DOHH2 (cell line): ENCODE measurements around the gene CDKN1A.

Experiments used
- H3F3A ChIP-seq: fragments of 200-600 bp; sonication (generic), shearing (Covaris generic); 2 replicates; pipeline ENCODE4 v1.6.0; 2016; ENCODE audit warnings: antibody characterized with exemption, mild to moderate bottlenecking; ENCODE audit not compliant: control insufficient read depth, insufficient read depth
- H3K27ac ChIP-seq: fragments of 200-600 bp; sonication (generic); 2 replicates; pipeline ENCODE4 v1.5.1; 2014; ENCODE audit warnings: low read depth, mild to moderate bottlenecking, low read length, moderate library complexity
- H3K27me3 ChIP-seq: fragments of 200-600 bp; sonication (generic); 2 replicates; pipeline ENCODE4 v1.6.1; 2014; ENCODE audit warnings: mild to moderate bottlenecking, low read length, mixed read lengths; ENCODE audit not compliant: control insufficient read depth
- H3K36me3 ChIP-seq: fragments of 200-600 bp; sonication (generic); 2 replicates; pipeline ENCODE4 v1.6.1; 2014; ENCODE audit warnings: mild to moderate bottlenecking, low read length, moderate library complexity, mixed read lengths; ENCODE audit not compliant: control insufficient read depth
- H3K4me1 ChIP-seq: fragments of 200-600 bp; sonication (generic); 2 replicates; pipeline ENCODE4 v1.6.1; 2014; ENCODE audit warnings: mild to moderate bottlenecking, low read length, mixed read lengths; ENCODE audit not compliant: control insufficient read depth
- H3K4me2 ChIP-seq: fragments of 200-600 bp; sonication (generic); 2 replicates; pipeline ENCODE4 v1.6.0; 2014; ENCODE audit warnings: mild to moderate bottlenecking, low read length, moderate library complexity
- H3K4me3 ChIP-seq: fragments of 200-600 bp; sonication (generic); 2 replicates; pipeline ENCODE4 v1.5.1; 2014; ENCODE audit warnings: mild to moderate bottlenecking, low read length, mixed read lengths
- H3K79me2 ChIP-seq: fragments of 200-600 bp; sonication (generic); 2 replicates; pipeline ENCODE4 v1.6.1; 2014; ENCODE audit warnings: mild to moderate bottlenecking, low read length, mixed read lengths; ENCODE audit not compliant: control insufficient read depth
- H3K9me2 ChIP-seq: fragments of 200-600 bp; sonication (generic); replicated peaks from 2 replicates; pipeline ENCODE4 v1.6.1; 2014; ENCODE audit warnings: mild to moderate bottlenecking, low read length, mixed read lengths; ENCODE audit not compliant: control insufficient read depth
- H3K9me3 ChIP-seq: fragments of 200-600 bp; sonication (generic); 2 replicates; pipeline ENCODE4 v1.6.1; 2014; ENCODE audit warnings: antibody characterized with exemption, low read length, mixed read lengths; ENCODE audit not compliant: control insufficient read depth, insufficient read depth
- H4K20me1 ChIP-seq: fragments of 200-600 bp; sonication (generic); 2 replicates; pipeline ENCODE4 v1.6.0; 2014; ENCODE audit warnings: low read depth, mild to moderate bottlenecking, antibody characterized with exemption, low read length, moderate library complexity; ENCODE audit not compliant: control insufficient read depth, insufficient read depth
- CTCF ChIP-seq: fragments of 200-600 bp; sonication (generic); IDR thresholded peaks from one replicate; pipeline ENCODE4 v1.5.1; 2014; ENCODE audit warnings: antibody characterized with exemption, mild to moderate bottlenecking, low read depth, low read length; ENCODE audit not compliant: poor library complexity, severe bottlenecking
- EZH2phosphoT487 ChIP-seq: fragments of 200-600 bp; sonication (generic); IDR thresholded peaks from 2 replicates; pipeline ENCODE4 v1.6.1; 2017; ENCODE audit warnings: borderline replicate concordance, mild to moderate bottlenecking, antibody characterized with exemption, low read length, moderate library complexity, mixed read lengths

CDKN1A gene

GRCh38 chr6:36685166-36685924, 6.8 kb downstream of the CDKN1A start:
- peaks cover 94% of the 10 kb centered on the region for H3K4me1 ChIP-seq
- H3K79me2 ChIP-seq: peaks cover 37% of the 10 kb centered on the region
- H3K9me2 ChIP-seq: no peaks in the 10 kb centered on the region
- peaks cover 52% of the 10 kb centered on the region for H3K36me3 ChIP-seq
- peaks cover 7% of the 10 kb centered on the region; the same call in 1 of the 2 replicates for H3K27me3 ChIP-seq
- no peak overlapping the region for H3K4me3 ChIP-seq
- no peaks in the 10 kb centered on the region for H3K9me3 ChIP-seq
- no peaks in the 10 kb centered on the region for H4K20me1 ChIP-seq
- H3K4me2 ChIP-seq: no peak overlapping the region
- no peak overlapping the region for H3K27ac ChIP-seq
- H3F3A ChIP-seq: peaks cover 26% of the 10 kb centered on the region
- no peak for TF ChIP-seq CTCF
- no peak for TF ChIP-seq EZH2phosphoT487

GRCh38 chr6:36685926-36686667, 7.6 kb downstream of the CDKN1A start:
- TF ChIP-seq EZH2phosphoT487 (no peak), CTCF (no peak)
- H3K4me3 ChIP-seq: no peak overlapping the region
- H3F3A ChIP-seq: peaks cover 26% of the 10 kb centered on the region
- no peaks in the 10 kb centered on the region for H3K27me3 ChIP-seq
- H3K4me2 ChIP-seq: 0 out of 2 replicates have a peak overlapping the region, but pooled peaks have one; percentile 17
- no peak overlapping the region for H3K27ac ChIP-seq
- H3K9me3 ChIP-seq: no peaks in the 10 kb centered on the region
- peaks cover 30% of the 10 kb centered on the region for H3K79me2 ChIP-seq
- H3K36me3 ChIP-seq: peaks cover 46% of the 10 kb centered on the region
- H3K9me2 ChIP-seq: no peaks in the 10 kb centered on the region
- peaks cover 95% of the 10 kb centered on the region for H3K4me1 ChIP-seq
- H4K20me1 ChIP-seq: no peaks in the 10 kb centered on the region

GRCh38 chr6:36686668-36687513, 8.4 kb downstream of the CDKN1A start:
- H3K27me3 ChIP-seq: no peaks in the 10 kb centered on the region
- H3K9me2 ChIP-seq: no peaks in the 10 kb centered on the region
- H3K4me3 ChIP-seq: no peak overlapping the region
- no peaks in the 10 kb centered on the region for H4K20me1 ChIP-seq
- H3F3A ChIP-seq: peaks cover 24% of the 10 kb centered on the region
- H3K79me2 ChIP-seq: peaks cover 28% of the 10 kb centered on the region
- no peak overlapping the region for H3K27ac ChIP-seq
- H3K9me3 ChIP-seq: no peaks in the 10 kb centered on the region
- H3K4me1 ChIP-seq: peaks cover 96% of the 10 kb centered on the region
- TF ChIP-seq EZH2phosphoT487 (no peak), CTCF (no peak)
- H3K36me3 ChIP-seq: peaks cover 46% of the 10 kb centered on the region
- peak overlapping the region; percentile 52 for H3K4me2 ChIP-seq
